ENCODE data around the gene GTF2E1.

DNA sequence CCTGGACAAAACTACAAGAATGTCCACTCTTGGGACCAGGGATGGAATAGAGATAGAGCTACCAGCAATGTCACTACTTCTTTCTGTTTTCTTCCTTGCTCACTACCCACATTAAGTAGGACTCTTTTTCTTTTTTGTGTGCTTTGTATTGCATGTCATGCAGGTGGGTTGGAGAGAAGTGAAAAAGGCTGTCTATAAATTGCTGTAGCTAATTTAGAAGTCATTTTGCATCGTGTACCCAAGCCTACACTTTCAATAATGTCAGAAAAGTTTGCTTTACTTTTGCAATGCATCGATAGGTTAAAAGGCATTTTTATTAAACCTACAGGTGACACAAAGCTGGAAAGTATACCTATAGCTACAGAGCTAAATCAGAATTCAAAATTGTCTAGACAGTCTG lies 58.9 kb downstream of the GTF2E1 start:
- no peak for TF ChIP-seq CTCF (IDR thresholded peaks at IDR 0.05)
- no peak for TF ChIP-seq POLR2A (IDR thresholded peaks at IDR 0.05)
